ENCODE results near the gene PDCD11.

DNA sequence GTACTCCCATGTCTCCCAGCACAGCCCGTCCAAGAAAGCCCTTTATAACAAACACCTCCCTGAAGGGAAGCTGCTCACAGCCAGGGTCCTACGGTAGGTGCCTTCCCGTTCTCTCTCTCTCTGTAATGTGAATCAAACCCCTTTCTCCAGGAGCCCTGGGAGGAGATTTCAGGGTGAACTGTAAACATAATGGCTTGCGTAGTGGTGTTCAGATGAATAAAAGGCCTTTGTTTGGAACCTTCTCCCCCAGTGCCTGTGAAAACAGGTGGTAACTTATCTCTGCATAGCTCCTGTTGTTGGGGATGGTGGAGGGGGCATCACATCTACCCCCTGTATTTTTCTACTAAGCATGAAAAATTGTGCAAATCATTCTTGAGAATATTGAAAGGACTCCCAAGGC, 43.4 kb downstream of the PDCD11 start:
- TF ChIP-seq POLR2A (IDR thresholded peaks at IDR 0.05; ENCODE audit: low read depth) (no peak), POLR2AphosphoS5 (IDR thresholded peaks at IDR 0.05) (no peak)
- TF ChIP-seq, protein P1, sequence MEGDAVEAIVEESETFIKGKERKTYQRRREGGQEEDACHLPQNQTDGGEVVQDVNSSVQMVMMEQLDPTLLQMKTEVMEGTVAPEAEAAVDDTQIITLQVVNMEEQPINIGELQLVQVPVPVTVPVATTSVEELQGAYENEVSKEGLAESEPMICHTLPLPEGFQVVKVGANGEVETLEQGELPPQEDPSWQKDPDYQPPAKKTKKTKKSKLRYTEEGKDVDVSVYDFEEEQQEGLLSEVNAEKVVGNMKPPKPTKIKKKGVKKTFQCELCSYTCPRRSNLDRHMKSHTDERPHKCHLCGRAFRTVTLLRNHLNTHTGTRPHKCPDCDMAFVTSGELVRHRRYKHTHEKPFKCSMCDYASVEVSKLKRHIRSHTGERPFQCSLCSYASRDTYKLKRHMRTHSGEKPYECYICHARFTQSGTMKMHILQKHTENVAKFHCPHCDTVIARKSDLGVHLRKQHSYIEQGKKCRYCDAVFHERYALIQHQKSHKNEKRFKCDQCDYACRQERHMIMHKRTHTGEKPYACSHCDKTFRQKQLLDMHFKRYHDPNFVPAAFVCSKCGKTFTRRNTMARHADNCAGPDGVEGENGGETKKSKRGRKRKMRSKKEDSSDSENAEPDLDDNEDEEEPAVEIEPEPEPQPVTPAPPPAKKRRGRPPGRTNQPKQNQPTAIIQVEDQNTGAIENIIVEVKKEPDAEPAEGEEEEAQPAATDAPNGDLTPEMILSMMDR (IDR thresholded peaks at IDR 0.05): no peak

Measured in esophagus muscularis mucosa (tissue), 3 donors.